ENCODE results near the gene UBA52.
"Not testable (repeated sequence)": the region's sequence is repeated elsewhere in the genome, so short reads cannot be mapped to it uniquely, and the experiment has no call there.

UBA52 gene

GRCh38 chr19:18591735-18592385, 20.2 kb downstream of the UBA52 start:
- no peak overlapping the region for H3K27ac ChIP-seq (ENCODE audit: low read depth, low read length)
- H3K36me3 ChIP-seq (ENCODE audit: control insufficient read depth, low read length) = peaks cover 22% of the 10 kb centered on the region
- H3K9me3 ChIP-seq (ENCODE audit: control insufficient read depth, insufficient read depth, low read length) = no peaks in the 10 kb centered on the region
- H3K4me1 ChIP-seq (ENCODE audit: control insufficient read depth, low read length) = peaks cover 55% of the 10 kb centered on the region
- no peaks in the 10 kb centered on the region for H3K27me3 ChIP-seq (ENCODE audit: control insufficient read depth, low read length)
- peaks cover 18% of the 10 kb centered on the region for H3K79me2 ChIP-seq (ENCODE audit: control insufficient read depth, low read length)
- peaks cover 15% of the 10 kb centered on the region for H3F3A ChIP-seq (ENCODE audit: control insufficient read depth, insufficient read depth)
- no peaks in the 10 kb centered on the region for H3K9me2 ChIP-seq (replicated peaks; ENCODE audit: control insufficient read depth, low read length)
- TF ChIP-seq CTCF (IDR thresholded peaks at IDR 0.05; ENCODE audit: low read depth, low read length, poor library complexity, severe bottlenecking) = no peak
- no peaks in the 10 kb centered on the region for H4K20me1 ChIP-seq (ENCODE audit: control insufficient read depth, insufficient read depth, low read depth, low read length)
- no peak overlapping the region for H3K4me3 ChIP-seq (ENCODE audit: low read length)
- no peak overlapping the region for H3K4me2 ChIP-seq (ENCODE audit: low read length)

GRCh38 chr19:18592732-18593131, 21.1 kb downstream of the UBA52 start:
- H3K27me3 ChIP-seq (ENCODE audit: control insufficient read depth, low read length); H3K4me2 ChIP-seq (ENCODE audit: low read length); H3K27ac ChIP-seq (ENCODE audit: low read depth, low read length); H3K4me3 ChIP-seq (ENCODE audit: low read length); H3K9me2 ChIP-seq (replicated peaks; ENCODE audit: control insufficient read depth, low read length); H3K9me3 ChIP-seq (ENCODE audit: control insufficient read depth, insufficient read depth, low read length); H4K20me1 ChIP-seq (ENCODE audit: control insufficient read depth, insufficient read depth, low read depth, low read length): not testable (repeated sequence)
- Histone ChIP-seq H3K79me2 (ENCODE audit: control insufficient read depth, low read length) (peaks cover 18% of the 10 kb centered on the region), H3F3A (ENCODE audit: control insufficient read depth, insufficient read depth) (peaks cover 12% of the 10 kb centered on the region), H3K4me1 (ENCODE audit: control insufficient read depth, low read length) (peaks cover 56% of the 10 kb centered on the region), H3K36me3 (ENCODE audit: control insufficient read depth, low read length) (peaks cover 22% of the 10 kb centered on the region)

- peak overlapping the region; percentile 77 for H3K4me3 ChIP-seq (ENCODE audit: low read length)
These were observed 21.9 kb downstream of the UBA52 start for GRCh38 chr19:18593367-18594095.

More at GRCh38 chr19:18593367-18594095, 21.9 kb downstream of the UBA52 start:
- H3K27ac ChIP-seq (ENCODE audit: low read depth, low read length) = peak overlapping the region; percentile 32; the same call in 1 of the 2 replicates
- H3K9me2 ChIP-seq (replicated peaks; ENCODE audit: control insufficient read depth, low read length) = no peaks in the 10 kb centered on the region
- H3K4me2 ChIP-seq (ENCODE audit: low read length) = peak overlapping the region; percentile 89
- H3K9me3 ChIP-seq (ENCODE audit: control insufficient read depth, insufficient read depth, low read length) = no peaks in the 10 kb centered on the region
- peaks cover 9% of the 10 kb centered on the region for H3F3A ChIP-seq (ENCODE audit: control insufficient read depth, insufficient read depth)
- H3K4me1 ChIP-seq (ENCODE audit: control insufficient read depth, low read length) = peaks cover 54% of the 10 kb centered on the region
- H3K36me3 ChIP-seq (ENCODE audit: control insufficient read depth, low read length) = peaks cover 22% of the 10 kb centered on the region
- H3K27me3 ChIP-seq (ENCODE audit: control insufficient read depth, low read length) = no peaks in the 10 kb centered on the region
- H4K20me1 ChIP-seq (ENCODE audit: control insufficient read depth, insufficient read depth, low read depth, low read length) = no peaks in the 10 kb centered on the region
- TF ChIP-seq EZH2phosphoT487 (IDR thresholded peaks at IDR 0.05; ENCODE audit: borderline replicate concordance, low read length) = no peak
- TF ChIP-seq CTCF (IDR thresholded peaks at IDR 0.05; ENCODE audit: low read depth, low read length, poor library complexity, severe bottlenecking) = no peak
- peaks cover 18% of the 10 kb centered on the region for H3K79me2 ChIP-seq (ENCODE audit: control insufficient read depth, low read length)
